ENCODE results near the gene CCDC85C. TPM values are rescaled to one million over a fixed set of nuclear protein-coding genes. Genes with fewer than 3 reads are reported as not detected.
A peak's percentile ranks its signal among the peaks of the same experiment; 100 is the strongest.
"Not testable (repeated sequence)": the region's sequence is repeated elsewhere in the genome, so short reads cannot be mapped to it uniquely, and the experiment has no call there.

The CCDC85C gene
- polyA plus RNA-seq (2014; cell fraction: cytosol; rRNA removed): 20.3 and 23.2 TPM in 2 replicates
- polyA plus RNA-seq (2014; cell fraction: nucleus; rRNA removed): 13.6 and 14.7 TPM in 2 replicates

DNA sequence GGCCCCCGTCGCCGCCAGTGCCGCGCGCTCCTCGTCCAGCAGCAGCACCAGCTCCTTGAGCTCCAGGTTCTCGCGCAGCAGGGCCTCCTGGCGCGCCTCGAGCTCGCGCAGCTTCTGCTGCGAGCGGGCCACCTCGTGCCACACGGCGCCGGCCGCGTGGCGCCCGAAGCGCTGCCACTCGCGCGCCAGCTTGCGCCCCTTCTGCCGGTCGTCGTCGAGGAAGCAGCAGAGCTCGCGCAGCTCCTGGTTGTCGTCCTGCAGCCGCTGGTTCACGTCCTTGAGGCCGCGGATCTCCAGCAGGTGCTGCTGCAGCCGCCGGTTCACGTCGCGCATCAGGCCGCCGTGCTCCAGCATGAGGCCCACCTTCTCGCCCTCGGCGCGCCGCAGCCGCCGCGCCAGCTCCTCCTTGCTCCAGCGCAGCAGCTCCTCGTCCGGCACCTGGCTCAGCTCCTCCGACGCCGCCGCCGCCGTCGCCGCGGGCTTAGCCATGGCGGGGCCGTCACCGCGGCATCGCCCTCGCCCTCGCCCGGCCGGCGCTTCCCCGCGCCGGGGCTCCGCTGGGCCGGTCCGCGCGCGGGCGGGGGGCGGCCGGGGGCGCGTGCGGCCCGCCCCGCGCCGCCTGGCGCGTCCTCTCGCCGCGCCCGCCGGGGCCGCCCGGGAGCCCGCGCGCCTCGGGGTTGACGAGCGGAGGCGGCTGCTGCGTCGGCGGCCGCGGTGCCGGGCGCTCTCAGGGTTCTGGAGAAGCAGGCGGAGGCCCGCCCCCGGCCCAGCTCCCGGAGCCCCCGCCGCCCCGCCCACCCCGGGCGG lies at the start of gene CCDC85C:
Gene CCDC85C (minus strand): TSS at position 737 of the 807 bp plus-strand sequence. CDS start 248 bp downstream, at position 489.
- DNase-seq (ENCODE audit: low spot score): peak; percentile 26

DNA sequence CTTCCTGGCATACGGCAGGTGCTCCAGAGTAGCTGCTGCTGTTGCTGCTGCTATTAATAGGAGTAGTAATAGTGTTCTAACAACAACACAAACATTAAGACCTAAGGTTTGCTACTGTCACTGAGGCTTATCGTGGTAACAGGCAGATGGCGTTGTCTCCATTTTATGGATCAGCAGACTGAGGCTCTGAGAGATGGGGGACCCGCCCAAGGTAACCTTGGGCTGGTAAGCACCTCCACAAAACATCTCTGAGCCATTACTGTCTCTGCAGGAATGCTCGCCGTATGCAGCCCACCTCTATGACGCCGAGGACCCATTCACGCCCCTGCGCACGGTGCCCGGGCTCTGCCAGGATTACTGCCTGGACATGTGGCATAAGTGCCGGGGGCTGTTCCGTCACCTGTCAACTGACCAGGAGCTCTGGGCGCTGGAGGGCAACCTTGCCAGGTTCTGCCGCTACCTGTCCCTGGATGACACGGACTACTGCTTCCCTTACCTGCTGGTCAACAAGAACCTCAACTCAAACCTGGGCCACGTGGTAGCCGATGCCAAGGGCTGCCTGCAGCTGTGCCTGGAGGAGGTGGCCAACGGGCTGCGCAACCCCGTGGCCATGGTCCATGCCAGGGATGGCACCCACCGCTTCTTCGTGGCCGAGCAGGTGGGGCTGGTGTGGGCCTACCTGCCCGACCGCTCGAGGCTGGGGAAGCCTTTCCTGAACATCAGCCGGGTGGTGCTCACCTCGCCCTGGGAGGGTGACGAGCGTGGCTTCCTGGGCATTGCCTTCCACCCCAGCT lies 48.1 kb upstream of the CCDC85C start:
- no peak for DNase-seq (ENCODE audit: low spot score)

DNA sequence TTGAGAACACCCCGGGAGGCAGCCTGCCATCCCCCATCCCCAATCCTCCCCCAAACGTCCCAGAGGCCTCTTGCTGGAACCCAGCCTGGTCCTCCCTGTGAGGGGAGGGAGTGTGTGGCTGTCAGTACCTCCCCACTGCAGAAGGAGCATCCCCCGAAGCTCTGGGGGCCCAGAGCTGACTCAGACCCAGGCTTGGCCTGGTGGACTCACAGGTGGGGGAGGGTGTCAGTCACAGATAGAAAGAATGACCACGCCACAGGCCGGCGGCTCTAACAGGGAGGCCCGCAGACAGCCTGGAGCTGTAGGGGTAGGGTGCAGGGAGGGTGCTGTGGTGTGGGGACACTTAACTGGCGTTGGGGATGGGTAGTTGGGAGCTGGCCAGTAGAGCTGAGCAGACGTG lies 46.2 kb upstream of the CCDC85C start:
- no peak for DNase-seq (ENCODE audit: low spot score)

DNA sequence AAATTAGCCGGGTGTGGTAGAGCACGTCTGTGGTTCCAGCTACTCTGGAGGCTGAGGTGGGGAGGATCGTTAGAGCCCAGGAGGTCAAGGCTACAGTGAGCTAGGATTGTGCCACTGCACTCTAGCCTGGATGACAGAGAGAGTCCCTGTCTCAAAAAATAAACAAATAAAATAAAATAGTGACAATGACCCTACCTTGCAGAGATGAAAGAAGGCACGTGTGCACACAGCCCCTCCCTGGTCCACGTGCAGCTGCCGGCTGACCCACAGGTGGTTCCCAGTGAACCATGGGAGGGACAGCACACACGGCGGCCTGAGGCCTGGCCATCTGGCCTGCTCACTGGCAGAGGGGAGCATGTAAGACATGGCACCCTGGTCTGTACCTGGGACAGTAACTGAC lies 45.6 kb upstream of the CCDC85C start:
- DNase-seq (ENCODE audit: low spot score): no peak

DNA sequence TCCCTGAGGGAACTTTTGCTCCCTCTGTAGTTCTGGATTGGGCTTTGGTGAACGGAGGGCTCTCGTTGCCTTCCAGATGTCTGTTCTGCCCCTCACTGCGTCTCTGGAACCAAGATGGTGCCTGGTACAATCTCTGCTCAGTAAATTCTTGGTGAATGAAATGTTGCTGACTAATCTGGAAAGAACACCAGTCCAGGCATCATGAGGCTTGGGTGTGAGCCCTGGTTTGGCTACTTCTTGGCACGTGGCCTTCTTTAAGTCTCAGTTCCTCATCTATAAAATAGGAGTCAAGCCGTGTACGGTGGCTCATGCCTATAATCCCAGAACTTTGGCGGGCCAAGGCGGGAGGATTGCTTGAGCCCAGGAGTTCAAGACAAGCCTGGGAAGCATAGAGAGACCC lies 45.2 kb upstream of the CCDC85C start:
- no peak for DNase-seq (ENCODE audit: low spot score)

DNA sequence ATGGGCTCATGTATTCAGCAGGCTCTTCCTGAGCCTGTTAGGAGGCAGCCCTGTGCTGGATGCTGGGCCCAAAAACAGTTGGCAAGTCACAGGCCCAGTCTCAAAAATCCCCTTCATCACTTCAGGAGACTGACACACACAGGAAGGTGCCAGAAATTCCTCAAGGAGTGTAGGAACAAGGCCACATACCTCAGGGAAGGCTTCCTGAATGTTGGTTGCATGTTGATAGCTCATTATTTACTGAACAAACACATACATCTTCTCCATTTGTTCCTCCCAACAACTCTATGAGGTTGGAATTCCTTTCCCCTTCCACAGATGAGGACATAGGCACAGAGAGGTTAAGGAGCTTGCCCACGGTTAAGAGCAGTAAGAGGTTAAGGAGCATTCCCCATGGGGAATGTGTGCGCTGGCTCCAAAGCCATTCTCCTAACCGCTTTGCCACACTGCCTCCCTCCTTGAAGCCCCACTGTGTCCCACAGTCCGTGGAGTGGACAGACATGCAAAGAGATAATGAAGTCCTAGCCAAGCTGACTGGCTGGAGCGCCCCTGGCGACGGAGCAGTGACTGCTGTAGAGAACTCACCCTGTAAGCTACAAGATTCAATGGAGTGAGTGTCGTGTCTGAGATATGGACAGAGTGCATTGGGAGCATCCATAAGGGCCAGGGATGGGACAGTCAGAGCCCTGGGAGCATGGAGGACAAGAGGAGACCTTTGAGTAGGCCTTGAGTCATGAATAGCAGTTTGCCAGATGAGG lies 44.2 kb upstream of the CCDC85C start:
- DNase-seq (ENCODE audit: low spot score): no peak

DNA sequence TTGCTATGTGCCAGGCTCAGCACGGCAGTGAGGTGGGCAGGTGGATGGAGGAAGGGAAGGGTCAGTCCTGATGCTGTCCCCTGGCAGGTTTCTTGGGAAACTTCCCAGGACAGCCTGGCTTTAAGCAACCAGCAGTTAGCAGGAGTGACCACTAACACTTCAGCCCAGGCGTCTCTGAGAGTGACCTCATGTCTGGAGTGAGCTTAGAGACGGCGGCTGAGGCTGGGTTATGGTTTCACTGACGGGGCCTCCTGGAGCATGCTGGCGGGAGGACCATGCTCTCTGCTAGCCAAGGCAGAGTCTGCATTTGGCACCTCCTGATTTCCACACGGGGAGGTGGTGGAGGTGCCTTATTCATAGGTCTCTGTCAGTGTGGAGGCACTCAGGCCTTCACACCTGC lies 43.4 kb upstream of the CCDC85C start:
- no peak for DNase-seq (ENCODE audit: low spot score)

DNA sequence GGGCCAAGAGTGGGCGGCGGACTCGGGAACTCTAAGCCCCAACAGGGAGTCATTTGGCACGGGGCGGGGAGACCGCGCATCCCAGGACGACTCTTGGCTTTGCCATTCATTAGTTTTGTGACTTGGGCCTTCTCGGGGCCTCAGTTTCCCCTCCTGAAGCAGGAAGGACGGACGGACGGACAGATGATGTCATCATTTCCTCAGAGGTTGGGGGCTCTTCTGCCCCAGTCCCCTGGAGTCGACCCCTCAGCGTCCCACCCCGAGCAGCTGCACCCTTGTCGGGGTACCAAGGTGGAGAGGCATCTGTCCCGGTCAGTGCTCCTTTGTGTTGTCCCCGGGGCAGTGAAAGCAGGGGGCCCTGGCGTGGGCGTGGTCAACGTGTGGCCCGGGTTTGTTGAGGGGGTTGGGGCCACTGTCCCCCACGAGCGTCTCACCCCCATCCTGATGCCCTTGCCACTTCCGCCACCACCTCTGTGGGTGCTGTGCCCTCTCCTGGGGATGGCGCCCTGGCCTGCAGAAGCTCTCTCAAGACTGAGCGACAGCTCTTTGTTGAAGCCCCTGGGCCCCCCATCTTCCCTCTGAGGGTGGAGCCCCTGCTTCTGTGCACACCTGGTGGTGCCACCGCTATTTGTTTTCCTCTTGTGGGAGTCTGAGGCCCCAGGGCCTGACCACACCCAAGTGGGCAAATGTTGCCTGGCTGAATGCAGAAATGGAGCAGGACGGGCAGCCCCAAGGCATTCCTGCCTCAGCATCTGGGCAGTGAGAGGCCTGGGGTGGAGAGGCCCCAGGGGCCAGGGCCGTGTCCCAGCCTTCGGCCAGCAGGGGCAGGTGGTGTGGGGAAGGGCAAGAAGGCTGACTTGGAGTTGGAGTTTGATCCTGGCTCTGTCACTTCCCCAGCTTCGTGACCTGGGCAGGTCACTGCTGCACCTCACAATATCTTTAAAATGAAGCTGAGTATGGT lies 41.8 kb upstream of the CCDC85C start:
- no peak for DNase-seq (ENCODE audit: low spot score)

DNA sequence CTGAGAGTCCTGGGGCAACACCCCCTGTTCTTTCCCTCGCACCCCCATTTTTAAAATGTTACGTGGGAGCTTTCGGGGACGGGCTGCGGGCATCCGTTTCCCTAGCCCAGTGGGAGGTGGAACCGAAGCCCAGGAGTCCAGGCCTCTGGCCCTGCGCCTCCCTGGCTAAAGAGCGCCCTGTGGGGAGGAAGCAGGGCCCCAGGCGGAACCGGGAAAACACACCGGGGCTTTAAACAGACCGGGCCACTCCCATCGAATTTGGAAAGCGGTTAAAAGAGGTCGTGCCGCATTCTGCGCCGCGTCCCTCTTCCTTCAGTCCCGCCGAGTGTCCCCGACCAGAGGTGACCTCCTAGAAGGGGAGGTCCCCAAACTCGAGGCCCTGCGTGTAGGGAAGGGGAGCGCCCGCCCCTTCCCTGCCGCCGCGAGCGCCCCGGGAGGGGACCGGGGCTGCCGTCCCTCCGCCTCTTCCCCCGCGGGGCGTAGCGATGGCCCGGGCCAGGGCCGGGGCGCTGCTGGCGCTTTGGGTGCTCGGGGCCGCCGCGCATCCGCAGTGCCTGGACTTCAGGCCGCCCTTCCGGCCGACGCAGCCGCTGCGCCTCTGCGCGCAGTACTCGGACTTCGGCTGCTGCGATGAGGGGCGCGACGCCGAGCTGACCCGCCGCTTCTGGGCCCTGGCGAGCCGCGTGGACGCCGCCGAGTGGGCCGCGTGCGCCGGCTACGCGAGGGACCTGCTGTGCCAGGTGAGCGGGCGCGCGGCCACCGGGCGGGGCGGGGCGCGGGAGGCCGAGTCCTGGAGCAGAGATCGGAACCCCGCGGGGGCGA lies 40.9 kb upstream of the CCDC85C start, which contains the start of gene HHIPL1:
Gene HHIPL1 (plus strand): TSS at position 407 of the 822 bp plus-strand sequence. CDS start 79 bp downstream, at position 486.
- DNase-seq (ENCODE audit: low spot score): no peak

DNA sequence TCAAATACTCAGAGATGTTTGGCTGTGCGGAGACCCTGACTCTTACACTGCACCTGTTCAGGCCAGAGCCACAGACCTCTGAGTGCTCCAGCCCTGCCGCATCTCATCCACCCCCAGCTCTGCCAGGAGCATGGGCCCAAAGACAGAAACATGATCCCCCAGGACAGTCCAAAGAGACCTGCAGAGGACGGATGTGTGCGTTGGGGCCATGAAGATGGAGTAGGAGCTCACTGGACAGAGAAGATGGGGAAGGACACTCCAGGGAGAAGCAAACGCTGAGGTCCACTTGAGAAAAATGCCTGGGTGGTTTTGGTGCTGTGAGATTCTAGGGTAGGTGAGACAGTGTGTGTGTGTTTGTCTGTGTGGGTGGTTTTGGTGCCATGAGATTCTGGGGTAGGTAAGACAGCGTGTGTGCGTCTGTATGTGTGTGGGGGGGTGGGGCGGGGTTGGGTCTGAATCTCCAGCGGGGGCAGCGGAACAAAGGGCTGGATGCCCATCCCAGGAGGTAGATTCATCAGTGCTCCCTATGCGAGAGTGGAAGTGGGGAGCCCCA lies 40.1 kb upstream of the CCDC85C start:
- DNase-seq (ENCODE audit: low spot score): no peak

DNA sequence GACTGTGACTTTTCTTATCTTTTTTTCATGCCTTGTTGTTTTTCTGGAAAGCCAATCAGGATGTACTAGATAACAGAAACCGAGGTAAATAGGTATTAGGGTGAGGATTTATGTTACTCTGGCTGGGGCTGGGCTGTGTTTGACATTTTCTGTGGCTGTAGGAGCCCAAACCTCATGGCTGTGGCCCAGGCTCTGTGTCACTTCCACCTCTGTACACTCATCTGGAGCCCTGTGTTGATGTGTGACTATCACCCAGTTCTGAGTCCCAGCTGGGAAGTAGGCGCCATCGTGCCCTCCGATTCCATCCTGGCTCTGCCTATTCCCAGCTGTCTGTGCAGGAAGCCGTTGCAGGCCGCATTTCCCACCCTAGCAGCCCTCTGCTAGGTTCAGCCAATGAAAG lies 39.3 kb upstream of the CCDC85C start:
- DNase-seq (ENCODE audit: low spot score): no peak

DNA sequence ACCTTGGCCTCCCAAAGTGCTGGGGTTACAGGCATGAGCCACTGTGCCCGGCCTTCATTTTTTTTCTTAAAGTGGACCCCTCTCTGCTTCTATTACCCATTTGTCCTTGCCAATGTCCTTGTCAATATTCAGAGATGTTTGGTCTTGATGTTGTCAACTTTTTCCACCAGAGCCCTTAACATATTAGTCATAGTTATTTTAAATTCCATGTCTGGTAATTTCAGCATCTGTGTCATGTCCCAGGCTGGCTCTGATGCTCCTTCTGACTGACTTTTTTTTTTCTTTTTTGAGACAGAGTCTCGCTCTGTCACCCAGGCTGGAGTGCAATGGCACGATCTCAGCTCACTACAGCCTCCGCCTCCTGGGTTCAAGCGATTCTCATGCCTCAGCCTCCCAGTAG lies 38.8 kb upstream of the CCDC85C start:
- not testable (repeated sequence) for DNase-seq (ENCODE audit: low spot score)

DNA sequence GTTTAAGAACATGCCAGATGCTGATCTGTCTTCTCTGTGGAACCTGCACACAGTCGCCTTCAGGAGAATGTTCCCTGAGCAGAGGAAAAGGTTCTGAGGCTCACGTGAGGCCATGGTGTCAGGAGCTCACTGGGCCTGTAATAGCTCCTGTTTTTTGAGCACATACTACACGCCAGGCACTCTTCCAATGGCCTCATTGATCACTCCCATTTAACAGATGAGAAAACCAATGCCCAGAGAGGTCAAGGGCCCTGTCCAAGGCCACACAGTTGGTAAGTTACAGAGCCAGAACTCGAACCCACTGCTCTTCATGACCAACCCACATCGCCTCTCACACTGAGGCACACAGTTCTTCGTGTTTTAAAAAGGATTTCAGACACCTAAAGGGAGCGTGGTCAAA lies 33.6 kb upstream of the CCDC85C start:
- DNase-seq (ENCODE audit: low spot score): no peak

DNA sequence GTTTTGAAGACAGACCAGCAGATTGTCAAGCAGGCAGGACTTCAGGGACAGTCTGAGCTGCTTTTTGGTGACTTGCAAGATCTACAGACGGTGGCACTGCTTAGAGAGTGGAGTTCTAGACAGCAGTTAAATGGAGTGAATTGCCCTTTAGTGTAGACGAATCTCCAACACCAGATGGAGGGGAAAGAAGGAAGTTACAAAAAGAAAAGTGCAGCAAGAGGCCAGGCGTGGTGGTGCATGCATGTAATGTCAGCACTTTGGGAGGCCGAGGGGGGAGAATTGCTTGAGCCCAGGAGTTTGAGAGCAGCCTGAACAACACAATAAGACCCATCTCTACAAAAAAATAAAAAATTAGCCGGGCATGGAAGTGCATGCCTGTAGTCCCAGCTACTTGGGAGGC lies 32.5 kb upstream of the CCDC85C start:
- DNase-seq (ENCODE audit: low spot score): no peak

DNA sequence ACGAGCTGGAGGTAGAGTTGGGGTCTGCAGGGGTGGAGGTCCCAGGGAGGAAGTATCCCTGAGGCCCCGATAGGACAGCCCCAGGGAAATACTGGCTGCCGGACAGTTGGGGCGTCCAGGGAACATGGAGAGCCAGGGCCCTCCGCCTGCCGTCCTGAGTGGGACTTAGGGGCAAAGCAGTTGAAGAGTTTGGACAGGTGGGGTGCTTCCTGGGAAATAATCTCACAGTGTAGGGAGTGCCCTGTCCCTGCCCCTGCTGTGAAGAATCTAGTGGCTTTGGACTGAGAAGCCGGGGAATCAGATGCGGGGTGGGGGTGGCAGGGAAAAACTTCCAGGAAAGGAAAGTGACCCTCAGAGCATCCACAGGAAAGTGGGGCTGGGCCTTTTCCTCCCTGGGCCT lies 31.1 kb upstream of the CCDC85C start:
- DNase-seq (ENCODE audit: low spot score): no peak

DNA sequence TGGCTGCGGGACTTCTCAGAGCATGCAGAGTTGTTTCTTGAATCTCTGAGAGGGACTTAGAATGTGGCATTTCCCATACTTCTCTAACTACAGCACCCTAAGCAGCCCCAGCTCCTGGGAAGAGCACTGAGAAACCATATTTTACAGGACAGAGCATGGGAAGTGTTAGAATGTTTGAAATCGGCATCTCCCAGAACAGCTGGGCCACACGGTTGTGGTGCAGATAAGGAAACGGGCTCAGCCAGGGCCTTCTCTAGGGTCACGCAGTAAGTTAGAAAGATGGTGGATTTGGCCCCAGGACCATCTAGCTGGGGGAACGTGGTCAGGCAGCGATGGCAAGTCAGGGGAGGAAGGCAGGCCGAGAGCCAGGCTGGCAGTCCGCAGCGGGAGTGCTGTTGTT lies 30.4 kb upstream of the CCDC85C start:
- no peak for DNase-seq (ENCODE audit: low spot score)

DNA sequence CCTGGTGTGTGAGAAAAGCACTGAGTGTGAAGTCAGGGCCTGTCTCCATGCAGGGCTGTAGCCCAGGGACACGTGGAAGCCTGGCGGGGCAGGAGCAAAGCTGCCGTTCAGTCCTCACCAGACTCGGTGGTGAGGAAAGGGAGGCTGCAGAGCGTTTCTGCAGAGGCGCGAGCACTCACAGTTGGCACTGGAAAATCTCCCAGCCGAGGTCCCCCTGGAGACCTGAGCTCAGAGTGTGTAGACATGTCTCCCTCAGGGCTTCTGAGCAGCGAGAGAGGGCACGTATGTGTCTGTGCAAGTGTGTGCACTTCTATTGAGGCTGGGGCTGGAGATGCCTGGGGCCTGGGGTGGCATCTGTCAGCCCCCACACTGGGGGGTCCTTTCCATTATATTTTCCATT lies 29.9 kb upstream of the CCDC85C start:
- DNase-seq (ENCODE audit: low spot score): no peak

DNA sequence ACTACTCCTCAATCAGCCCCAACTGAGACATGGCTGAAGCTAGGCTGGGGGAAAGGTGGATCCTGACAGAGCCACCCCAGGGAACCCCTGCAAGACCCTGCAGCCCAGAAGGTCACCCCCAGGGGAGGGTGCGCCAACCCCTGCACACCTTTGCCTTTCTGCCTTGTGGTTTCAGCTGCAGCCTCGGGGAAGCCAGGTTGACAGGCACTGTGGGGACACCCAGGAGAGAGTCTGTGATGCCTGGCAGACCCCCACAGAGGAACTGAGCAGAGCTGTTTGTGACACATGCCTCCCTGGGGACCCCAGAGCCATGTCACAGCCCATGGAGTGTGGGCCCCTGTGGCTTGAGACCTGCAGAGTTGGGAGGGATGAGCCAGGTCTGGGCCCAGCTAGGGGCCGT lies 29.1 kb upstream of the CCDC85C start:
- DNase-seq (ENCODE audit: low spot score): no peak

DNA sequence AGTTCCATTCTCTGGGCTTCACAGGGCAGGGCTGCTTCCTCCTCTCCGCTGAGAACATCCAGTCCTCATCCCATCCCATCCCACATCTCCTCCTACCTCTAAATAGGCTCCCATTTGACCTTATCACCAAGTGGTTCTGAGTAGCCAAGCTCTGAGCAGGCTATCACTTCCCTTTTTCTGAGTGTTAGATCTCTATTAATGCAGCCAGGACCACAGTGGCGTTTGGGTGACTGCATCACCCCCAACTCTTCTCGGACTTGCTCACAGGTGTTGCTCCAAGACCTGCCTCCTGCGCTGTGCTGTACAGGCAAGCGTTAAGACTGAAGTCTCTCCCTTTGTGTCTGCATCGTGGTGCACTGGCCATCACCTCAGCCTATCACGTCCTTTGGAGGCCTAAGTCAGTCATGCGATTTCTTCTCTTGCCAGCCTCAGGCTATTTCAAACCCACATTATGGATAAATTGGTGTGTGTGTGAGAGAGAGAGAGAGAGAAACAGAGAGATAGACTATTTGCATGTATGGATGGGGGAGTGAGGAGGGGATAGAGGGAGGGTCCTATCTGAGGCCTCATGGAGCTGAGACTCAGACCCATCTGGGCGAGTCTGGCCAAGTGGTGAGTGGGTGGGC lies 28.5 kb upstream of the CCDC85C start:
- no peak for DNase-seq (ENCODE audit: low spot score)

Data from SK-N-DZ (cell line).